Testis (tissue), 3 donors: Measurements from ENCODE around the gene CAPN7. TPM values are rescaled to one million over a fixed set of nuclear protein-coding genes. Genes with fewer than 3 reads are reported as not detected.
A peak's percentile ranks its signal among the peaks of the same experiment; 100 is the strongest.

Source experiments
- DNase-seq: peaks from one replicate; pipeline ENCODE4 v3.0.0-alpha.2; 2019
- H3K27ac ChIP-seq, 2 donors: fragments of 200-600 bp; sonication (generic); one replicate each; pipeline ENCODE4 v1.5.1; 2019
- H3K27me3 ChIP-seq: fragments of 200-600 bp; sonication (generic); one replicate; pipeline ENCODE4 v1.5.1; 2019
- H3K36me3 ChIP-seq: fragments of 200-600 bp; sonication (generic); one replicate; pipeline ENCODE4 v1.5.1; 2017; ENCODE audit warnings: low read depth; ENCODE audit errors: missing control alignments
- H3K4me1 ChIP-seq: fragments of 200-600 bp; sonication (generic); one replicate; pipeline ENCODE4 v1.5.1; 2019
- H3K4me3 ChIP-seq, 2 donors: fragments of 200-600 bp; sonication (generic); one replicate each; pipeline ENCODE4 v1.5.1; 2017 to 2019
- H3K9me3 ChIP-seq: fragments of 200-600 bp; sonication (generic); one replicate; pipeline ENCODE4 v1.5.1; 2017
- POLR2A ChIP-seq: fragments of 450-650 bp; IDR thresholded peaks from one replicate; pipeline ENCODE4 v1.6.1; 2017; ENCODE audit warnings: antibody characterized with exemption, mild to moderate bottlenecking, moderate library complexity
- WGBS, 2 donors: methylation state at CpG; one replicate each; pipeline ENCODE4 v1.1.5; 2018; 5-methylcytosine and 5-hydroxymethylcytosine counted together
- intact Hi-C: fragments of 100-400 bp; cut with DNase I; formaldehyde crosslinking; loops from one replicate; pipeline ENCODE4 v1.15.1; 2023; ENCODE audit warnings: low total_unique reads
- polyA plus RNA-seq: library from polyadenylated mRNA; stranded (reverse); fragments of 350-450 nt; fragmentation: Illumina TruSeq; extraction: RNeasy Lipid Tissue Mini Kit (QIAGEN cat#74804); gene quantifications from one replicate; pipeline ENCODE4 v1.2.3, GENCODE V29; 2014; ENCODE audit warnings: low read depth, low replicate concordance; ENCODE audit not compliant: insufficient read depth
- total RNA-seq, 2 donors: library from RNA; depleted of rRNA; stranded (reverse); fragments of >200 nt; gene quantifications; one replicate each; pipeline ENCODE4 v1.2.3, GENCODE V29; 2016
- TF ChIP-seq, protein P1 (sequence below), 3 experiments: fragments of 450-650 bp in 2 of 3; fragments of 200-600 bp in 1 of 3; sonication (generic) in 1 of 3; IDR thresholded peaks; one replicate each; pipeline ENCODE4 v1.5.1; 2016 to 2019; ENCODE audit warnings: antibody characterized with exemption in 3 of 3, mild to moderate bottlenecking in 2 of 3, moderate library complexity in 1 of 3

CAPN7 gene
- total and polyA plus RNA-seq, 3 donors from 2014 or later = 31.0 to 94.7 (median 79.3) TPM

DNA sequence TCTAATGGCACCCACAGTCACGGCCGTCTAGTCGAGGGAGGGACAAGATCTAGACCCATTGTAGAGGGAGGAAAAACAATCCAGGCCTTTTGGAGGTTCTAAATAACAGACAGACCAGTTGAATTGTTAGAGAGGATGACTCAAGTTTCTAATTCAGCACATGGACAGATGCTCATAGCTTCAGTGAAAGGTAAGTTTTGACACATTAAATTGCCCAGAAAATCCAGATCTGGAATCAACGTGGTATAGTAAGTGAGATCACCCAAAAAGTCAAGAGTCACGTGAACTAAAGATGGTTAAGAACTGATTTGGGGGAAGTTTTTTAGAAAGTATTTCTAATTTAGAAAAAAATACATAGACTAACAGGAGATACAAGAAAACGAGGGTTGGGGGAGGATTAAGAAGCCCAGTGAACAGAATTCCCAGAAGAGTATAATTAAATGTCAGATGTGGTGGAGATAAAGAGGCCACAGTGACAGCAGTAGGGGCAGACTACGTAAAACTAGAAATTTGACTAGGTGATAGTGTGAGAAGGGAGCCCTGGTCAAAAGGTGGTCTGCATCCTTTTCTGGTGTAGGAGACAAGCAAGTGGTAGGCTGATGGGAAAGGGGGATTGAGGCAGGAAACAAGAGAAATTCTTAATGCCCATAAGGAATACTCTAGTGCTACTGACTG lies 47.1 kb downstream of the CAPN7 start:
- Histone ChIP-seq H3K36me3 (no peaks in the 10 kb centered on the region), H3K27ac (no peak overlapping the region), H3K27me3 (no peaks in the 10 kb centered on the region), H3K4me1 (peaks cover 5% of the 10 kb centered on the region), H3K9me3 (no peaks in the 10 kb centered on the region), H3K4me3 (no peak overlapping the region)
- TF ChIP-seq POLR2A = no peak
- TF ChIP-seq, protein P1, sequence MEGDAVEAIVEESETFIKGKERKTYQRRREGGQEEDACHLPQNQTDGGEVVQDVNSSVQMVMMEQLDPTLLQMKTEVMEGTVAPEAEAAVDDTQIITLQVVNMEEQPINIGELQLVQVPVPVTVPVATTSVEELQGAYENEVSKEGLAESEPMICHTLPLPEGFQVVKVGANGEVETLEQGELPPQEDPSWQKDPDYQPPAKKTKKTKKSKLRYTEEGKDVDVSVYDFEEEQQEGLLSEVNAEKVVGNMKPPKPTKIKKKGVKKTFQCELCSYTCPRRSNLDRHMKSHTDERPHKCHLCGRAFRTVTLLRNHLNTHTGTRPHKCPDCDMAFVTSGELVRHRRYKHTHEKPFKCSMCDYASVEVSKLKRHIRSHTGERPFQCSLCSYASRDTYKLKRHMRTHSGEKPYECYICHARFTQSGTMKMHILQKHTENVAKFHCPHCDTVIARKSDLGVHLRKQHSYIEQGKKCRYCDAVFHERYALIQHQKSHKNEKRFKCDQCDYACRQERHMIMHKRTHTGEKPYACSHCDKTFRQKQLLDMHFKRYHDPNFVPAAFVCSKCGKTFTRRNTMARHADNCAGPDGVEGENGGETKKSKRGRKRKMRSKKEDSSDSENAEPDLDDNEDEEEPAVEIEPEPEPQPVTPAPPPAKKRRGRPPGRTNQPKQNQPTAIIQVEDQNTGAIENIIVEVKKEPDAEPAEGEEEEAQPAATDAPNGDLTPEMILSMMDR (IDR thresholded peaks at IDR 0.05) = no peak
- WGBS, 2 donors = 77 to 84% methylated on average over 7 of the region's 7 CpGs
- intact Hi-C loops = no loop called here
- no peak for DNase-seq

DNA sequence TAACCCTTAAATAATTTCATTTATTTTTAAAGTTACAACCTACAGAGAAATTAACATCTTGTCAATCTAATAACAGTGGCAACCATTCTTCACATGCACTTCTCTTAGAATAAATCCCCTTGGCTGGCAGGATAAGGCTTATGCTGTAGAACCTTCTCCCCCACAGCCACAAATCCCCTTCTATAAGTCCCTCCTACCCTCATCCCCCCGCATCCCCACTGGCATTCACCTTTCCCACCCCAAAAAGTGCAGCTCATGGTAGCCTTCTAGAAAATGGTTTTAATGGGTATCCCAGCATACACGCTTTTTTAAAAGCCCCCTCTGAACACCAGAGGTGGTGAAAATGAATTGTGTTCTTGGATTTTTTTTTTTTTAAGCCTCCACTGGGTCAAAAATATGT lies 49.2 kb downstream of the CAPN7 start:
- H3K27ac ChIP-seq = peak overlapping the region in 1 of 2 donors; percentile 32
- H3K36me3 ChIP-seq = no peaks in the 10 kb centered on the region
- H3K4me3 ChIP-seq = no peak overlapping the region
- H3K9me3 ChIP-seq = no peaks in the 10 kb centered on the region
- WGBS, 2 donors = 91 to 93% methylated on average over 2 of the region's 2 CpGs
- intact Hi-C loops = no loop called here
- H3K27me3 ChIP-seq = no peaks in the 10 kb centered on the region
- no peak for DNase-seq
- TF ChIP-seq POLR2A = no peak
- TF ChIP-seq, protein P1 (IDR thresholded peaks at IDR 0.05) = no peak
- peaks cover 5% of the 10 kb centered on the region for H3K4me1 ChIP-seq

DNA sequence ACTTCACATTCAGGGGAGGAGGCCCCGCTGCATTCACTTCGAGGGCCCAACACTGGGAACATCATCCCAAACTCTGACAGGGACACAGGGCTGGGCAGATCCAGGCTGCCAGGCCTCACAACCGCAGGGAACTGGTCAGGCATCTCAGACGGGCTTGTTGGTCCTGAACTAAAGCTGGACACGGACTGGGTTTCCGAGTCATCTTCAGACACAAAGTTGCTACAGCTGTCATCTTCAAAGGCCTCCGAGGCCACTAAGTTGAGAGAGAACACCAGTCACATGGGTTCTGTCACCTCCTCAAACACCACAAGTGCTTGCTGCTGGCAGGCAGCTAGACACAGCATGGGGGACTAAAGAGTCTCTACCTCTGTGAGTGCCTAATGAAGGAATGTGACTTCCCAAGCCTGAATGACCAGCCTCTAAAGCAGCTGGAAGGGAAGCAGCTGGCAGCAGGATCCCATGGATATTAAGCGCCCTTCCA lies 50.9 kb downstream of the CAPN7 start:
- intact Hi-C loops = no loop called here
- no peaks in the 10 kb centered on the region for H3K9me3 ChIP-seq
- 78 to 93% methylated on average over 1 to 8 of the region's 8 CpGs for WGBS, 2 donors
- peak overlapping the region in 1 of 2 donors; percentile 34 for H3K27ac ChIP-seq
- TF ChIP-seq POLR2A = no peak
- TF ChIP-seq, protein P1 (IDR thresholded peaks at IDR 0.05) = no peak
- H3K4me1 ChIP-seq = peaks cover 5% of the 10 kb centered on the region
- no peaks in the 10 kb centered on the region for H3K36me3 ChIP-seq
- no peak overlapping the region for H3K4me3 ChIP-seq
- no peak for DNase-seq
- H3K27me3 ChIP-seq = no peaks in the 10 kb centered on the region

DNA sequence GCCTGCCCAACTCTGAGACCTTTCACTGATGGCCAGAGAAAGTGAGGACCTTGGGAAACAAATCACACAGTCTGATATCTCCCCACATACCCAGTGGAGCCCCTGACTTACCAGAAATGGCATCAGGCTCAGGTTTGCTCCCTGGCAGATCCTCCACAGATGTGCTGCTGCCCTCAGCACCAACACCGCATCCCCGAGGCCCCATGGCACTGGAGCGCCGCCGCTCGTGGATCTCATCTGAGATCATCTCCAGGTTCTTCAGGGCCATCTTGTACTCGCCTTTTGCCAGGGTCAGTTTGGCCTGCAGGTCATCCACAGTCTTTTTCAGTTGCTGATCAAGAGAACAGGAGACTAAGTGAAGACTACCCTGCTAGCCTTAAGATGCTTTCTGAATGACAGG lies 52.7 kb downstream of the CAPN7 start:
- no peak for DNase-seq
- Histone ChIP-seq H3K36me3 (no peaks in the 10 kb centered on the region), H3K4me3 (no peak overlapping the region), H3K27ac (no peak overlapping the region), H3K27me3 (no peaks in the 10 kb centered on the region), H3K4me1 (peaks cover 8% of the 10 kb centered on the region), H3K9me3 (no peaks in the 10 kb centered on the region)
- TF ChIP-seq, protein P1 (IDR thresholded peaks at IDR 0.05) = no peak
- no peak for TF ChIP-seq POLR2A
- intact Hi-C loops = no loop called here
- 93 to 94% methylated on average over 3 to 7 of the region's 7 CpGs for WGBS, 2 donors

DNA sequence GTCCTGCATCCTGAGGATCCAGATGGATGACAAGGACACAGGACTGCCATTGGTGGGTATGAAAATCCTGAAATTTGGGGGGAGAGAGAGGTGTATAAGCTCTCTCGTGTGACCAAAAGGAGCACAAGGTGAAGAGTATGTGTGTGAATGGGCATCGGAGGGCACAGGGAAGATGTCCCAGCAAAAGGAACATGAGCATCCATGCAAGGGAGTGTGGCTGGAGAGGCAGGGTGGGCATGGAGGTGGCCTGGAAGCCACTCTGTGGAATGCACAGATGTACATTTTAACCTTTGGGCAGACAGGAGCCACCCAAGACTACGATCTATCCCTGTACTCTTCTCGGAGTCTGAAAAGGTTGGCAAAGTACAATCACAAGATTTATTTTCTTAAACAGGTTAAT lies 54.5 kb downstream of the CAPN7 start:
- Histone ChIP-seq H3K27me3 (no peaks in the 10 kb centered on the region), H3K36me3 (no peaks in the 10 kb centered on the region), H3K27ac (no peak overlapping the region), H3K4me3 (no peak overlapping the region), H3K4me1 (peaks cover 13% of the 10 kb centered on the region), H3K9me3 (no peaks in the 10 kb centered on the region)
- 92 to 96% methylated on average over 4 of the region's 4 CpGs for WGBS, 2 donors
- TF ChIP-seq, protein P1 (IDR thresholded peaks at IDR 0.05) = no peak
- no peak for TF ChIP-seq POLR2A
- intact Hi-C loops = loop anchor here (10.0 kb wide), 1 partner anchor 114 kb away; no protein-coding TSS in a partner anchor
- DNase-seq = no peak
